DOHH2 (cell line): ENCODE data around the gene MRPS5.

ENCODE experiments used
- EZH2phosphoT487 ChIP-seq: fragments of 200-600 bp; sonication (generic); IDR thresholded peaks from 2 replicates; pipeline ENCODE4 v1.6.1; 2017; ENCODE audit warnings: borderline replicate concordance, mild to moderate bottlenecking, antibody characterized with exemption, low read length, moderate library complexity, mixed read lengths
- TF ChIP-seq, protein P1 (sequence below): fragments of 200-600 bp; sonication (generic); IDR thresholded peaks from one replicate; pipeline ENCODE4 v1.5.1; 2014; ENCODE audit warnings: antibody characterized with exemption, mild to moderate bottlenecking, low read depth, low read length; ENCODE audit not compliant: poor library complexity, severe bottlenecking

DNA sequence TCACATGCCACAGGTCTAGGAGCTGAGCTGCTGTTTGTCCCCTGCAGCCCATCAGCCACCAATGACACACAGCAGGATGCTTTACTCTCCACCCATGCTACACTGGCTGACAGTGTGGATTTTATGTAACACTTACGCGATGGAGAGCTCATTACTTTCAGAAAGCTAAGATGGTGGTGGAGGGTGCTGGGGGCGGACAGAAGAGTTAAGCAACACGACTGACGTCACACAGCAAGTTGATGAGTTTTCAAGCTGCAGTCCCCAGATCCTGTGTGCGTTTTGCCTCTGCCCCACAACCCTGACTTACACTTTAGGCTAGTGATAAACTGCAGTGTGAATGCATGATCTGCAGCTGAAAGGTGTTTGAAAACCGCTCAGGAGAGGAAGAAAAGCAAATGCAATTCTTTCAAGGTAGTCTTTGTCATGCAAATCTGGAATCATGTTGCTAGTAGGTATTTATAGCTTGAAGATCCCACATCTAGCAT, 42.4 kb downstream of the MRPS5 start:
- TF ChIP-seq, protein P1, sequence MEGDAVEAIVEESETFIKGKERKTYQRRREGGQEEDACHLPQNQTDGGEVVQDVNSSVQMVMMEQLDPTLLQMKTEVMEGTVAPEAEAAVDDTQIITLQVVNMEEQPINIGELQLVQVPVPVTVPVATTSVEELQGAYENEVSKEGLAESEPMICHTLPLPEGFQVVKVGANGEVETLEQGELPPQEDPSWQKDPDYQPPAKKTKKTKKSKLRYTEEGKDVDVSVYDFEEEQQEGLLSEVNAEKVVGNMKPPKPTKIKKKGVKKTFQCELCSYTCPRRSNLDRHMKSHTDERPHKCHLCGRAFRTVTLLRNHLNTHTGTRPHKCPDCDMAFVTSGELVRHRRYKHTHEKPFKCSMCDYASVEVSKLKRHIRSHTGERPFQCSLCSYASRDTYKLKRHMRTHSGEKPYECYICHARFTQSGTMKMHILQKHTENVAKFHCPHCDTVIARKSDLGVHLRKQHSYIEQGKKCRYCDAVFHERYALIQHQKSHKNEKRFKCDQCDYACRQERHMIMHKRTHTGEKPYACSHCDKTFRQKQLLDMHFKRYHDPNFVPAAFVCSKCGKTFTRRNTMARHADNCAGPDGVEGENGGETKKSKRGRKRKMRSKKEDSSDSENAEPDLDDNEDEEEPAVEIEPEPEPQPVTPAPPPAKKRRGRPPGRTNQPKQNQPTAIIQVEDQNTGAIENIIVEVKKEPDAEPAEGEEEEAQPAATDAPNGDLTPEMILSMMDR = no peak
- no peak for TF ChIP-seq EZH2phosphoT487
